ENCODE results near the gene GBP7.
"Not testable (repeated sequence)": the region's sequence is repeated elsewhere in the genome, so short reads cannot be mapped to it uniquely, and the experiment has no call there.

GBP7 gene

GRCh38 chr1:89133747-89134146, 42.1 kb downstream of the GBP7 start:
- Histone ChIP-seq H3K9ac (no peak overlapping the region), H3K4me1 (ENCODE audit: low read depth, poor library complexity, severe bottlenecking) (no peaks in the 10 kb centered on the region), H3K4me2 (no peak overlapping the region), H2AFZ (ENCODE audit: low read depth) (no peak overlapping the region), H3K79me2 (ENCODE audit: insufficient read depth, low read depth) (no peaks in the 10 kb centered on the region), H3K27ac (no peak overlapping the region), H3K36me3 (ENCODE audit: insufficient read depth) (no peaks in the 10 kb centered on the region), H4K20me1 (ENCODE audit: insufficient read depth) (no peaks in the 10 kb centered on the region), H3K4me3 (IDR thresholded peaks at IDR 0.05; ENCODE audit: insufficient read depth, low read depth, low read length) (no peak overlapping the region), H3K27me3 (ENCODE audit: insufficient read depth, low read depth) (no peaks in the 10 kb centered on the region)
- TF ChIP-seq CTCF (conservative IDR thresholded peaks at IDR 0.05; ENCODE audit: low read depth, low read length) = no peak

GRCh38 chr1:89130716-89131115, 45.1 kb downstream of the GBP7 start:
- Histone ChIP-seq H3K79me2 (ENCODE audit: insufficient read depth, low read depth) (no peaks in the 10 kb centered on the region), H3K4me3 (IDR thresholded peaks at IDR 0.05; ENCODE audit: insufficient read depth, low read depth, low read length) (no peak overlapping the region), H3K27me3 (ENCODE audit: insufficient read depth, low read depth) (no peaks in the 10 kb centered on the region), H3K4me2 (no peak overlapping the region), H3K36me3 (ENCODE audit: insufficient read depth) (no peaks in the 10 kb centered on the region), H2AFZ (ENCODE audit: low read depth) (no peak overlapping the region), H3K27ac (no peak overlapping the region), H4K20me1 (ENCODE audit: insufficient read depth) (no peaks in the 10 kb centered on the region), H3K9ac (no peak overlapping the region), H3K4me1 (ENCODE audit: low read depth, poor library complexity, severe bottlenecking) (peaks cover 4% of the 10 kb centered on the region)
- no peak for TF ChIP-seq CTCF (conservative IDR thresholded peaks at IDR 0.05; ENCODE audit: low read depth, low read length)

GRCh38 chr1:89129911-89130310, 45.9 kb downstream of the GBP7 start:
- no peak overlapping the region for H2AFZ ChIP-seq (ENCODE audit: low read depth)
- TF ChIP-seq CTCF (conservative IDR thresholded peaks at IDR 0.05; ENCODE audit: low read depth, low read length) = no peak

DNA sequence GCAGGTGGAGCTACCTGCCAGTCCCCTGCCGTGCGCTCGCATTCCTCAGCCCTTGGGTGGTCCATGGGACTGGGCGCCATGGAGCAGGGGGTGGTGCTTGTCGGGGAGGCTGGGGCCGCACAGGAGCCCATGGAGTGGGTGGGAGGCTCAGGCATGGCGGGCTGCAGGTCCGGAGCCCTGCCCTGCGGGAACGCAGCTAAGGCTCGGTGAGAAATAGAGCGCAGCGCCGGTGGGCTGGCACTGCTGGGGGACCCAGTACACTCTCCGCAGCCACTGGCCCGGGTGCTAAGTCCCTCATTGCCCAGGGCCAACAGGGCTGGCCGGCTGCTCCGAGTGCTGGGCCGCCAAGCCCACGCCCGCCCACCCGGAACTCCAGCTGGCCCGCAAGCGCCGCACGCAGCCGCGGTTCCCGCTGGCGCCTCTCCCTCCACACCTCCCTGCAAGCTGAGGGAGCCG, 47.8 kb downstream of the GBP7 start:
- H3K79me2 ChIP-seq (ENCODE audit: insufficient read depth, low read depth); H3K4me3 ChIP-seq (IDR thresholded peaks at IDR 0.05; ENCODE audit: insufficient read depth, low read depth, low read length); H3K9ac ChIP-seq; H3K27ac ChIP-seq; H3K27me3 ChIP-seq (ENCODE audit: insufficient read depth, low read depth); H3K4me1 ChIP-seq (ENCODE audit: low read depth, poor library complexity, severe bottlenecking); H3K4me2 ChIP-seq; H4K20me1 ChIP-seq (ENCODE audit: insufficient read depth); H2AFZ ChIP-seq (ENCODE audit: low read depth); H3K36me3 ChIP-seq (ENCODE audit: insufficient read depth): not testable (repeated sequence)

More at GRCh38 chr1:89129911-89130310, 45.9 kb downstream of the GBP7 start:
- no peaks in the 10 kb centered on the region for H3K27me3 ChIP-seq (ENCODE audit: insufficient read depth, low read depth)
- no peaks in the 10 kb centered on the region for H3K79me2 ChIP-seq (ENCODE audit: insufficient read depth, low read depth)
- no peak overlapping the region for H3K4me2 ChIP-seq
- H3K9ac ChIP-seq = no peak overlapping the region
- H4K20me1 ChIP-seq (ENCODE audit: insufficient read depth) = no peaks in the 10 kb centered on the region
- no peak overlapping the region for H3K4me3 ChIP-seq (IDR thresholded peaks at IDR 0.05; ENCODE audit: insufficient read depth, low read depth, low read length)
- no peaks in the 10 kb centered on the region for H3K36me3 ChIP-seq (ENCODE audit: insufficient read depth)
- no peak overlapping the region for H3K27ac ChIP-seq
- peaks cover 4% of the 10 kb centered on the region for H3K4me1 ChIP-seq (ENCODE audit: low read depth, poor library complexity, severe bottlenecking)

DNA sequence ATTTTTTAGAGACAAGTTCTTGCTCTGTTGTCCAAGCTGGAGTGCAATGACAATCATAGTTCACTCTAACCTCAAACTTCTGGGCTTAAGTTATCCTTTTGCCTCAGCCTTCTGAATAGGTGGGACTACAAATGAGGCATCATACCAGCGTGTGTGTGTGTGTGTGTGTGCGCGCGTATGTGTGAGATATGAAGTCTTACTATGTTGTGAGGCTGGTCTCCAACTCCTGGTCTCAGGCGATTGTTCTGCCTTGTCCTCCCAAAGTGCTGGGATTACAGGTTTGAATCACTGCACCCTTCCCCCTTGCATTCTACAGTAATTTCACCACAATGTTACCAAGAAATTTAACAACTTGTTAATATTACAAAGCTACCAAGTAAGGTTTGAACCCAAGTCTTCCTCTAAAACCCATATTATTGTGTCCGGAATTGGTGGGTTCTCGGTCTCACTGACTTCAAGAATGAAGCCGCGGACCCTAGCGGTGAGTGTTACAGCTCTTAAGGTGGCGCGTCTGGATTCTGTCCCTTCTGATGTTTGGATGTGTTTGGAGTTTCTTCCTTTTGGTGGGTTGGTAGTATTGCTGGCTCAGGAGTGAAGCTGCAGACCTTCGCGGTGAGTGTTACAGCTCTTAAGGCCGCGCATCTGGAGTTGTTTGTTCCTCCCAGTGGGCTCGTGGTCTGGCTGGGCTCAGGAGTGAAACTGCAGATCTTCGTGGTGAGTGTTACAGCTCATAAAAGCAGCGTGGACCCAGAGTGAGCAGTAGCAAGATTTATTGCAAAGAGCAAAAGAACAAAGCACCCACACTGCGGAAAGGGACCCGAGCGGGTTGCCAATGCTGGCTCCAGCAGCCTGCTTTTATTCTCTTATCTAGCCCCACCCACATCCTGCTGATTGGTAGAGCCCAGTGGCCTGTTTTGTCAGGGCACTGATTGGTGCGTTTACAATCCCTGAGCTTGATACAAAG, 48.9 kb downstream of the GBP7 start:
- not testable (repeated sequence) for H3K4me3 ChIP-seq (IDR thresholded peaks at IDR 0.05; ENCODE audit: insufficient read depth, low read depth, low read length); H3K4me1 ChIP-seq (ENCODE audit: low read depth, poor library complexity, severe bottlenecking); H3K27ac ChIP-seq; H3K79me2 ChIP-seq (ENCODE audit: insufficient read depth, low read depth); H3K4me2 ChIP-seq; H2AFZ ChIP-seq (ENCODE audit: low read depth); H3K9ac ChIP-seq; H3K36me3 ChIP-seq (ENCODE audit: insufficient read depth); H3K27me3 ChIP-seq (ENCODE audit: insufficient read depth, low read depth); H4K20me1 ChIP-seq (ENCODE audit: insufficient read depth)
